Adrenal gland (tissue), 5 donors: ENCODE measurements around the gene KDM6A.
"Not testable (repeated sequence)": the region's sequence is repeated elsewhere in the genome, so short reads cannot be mapped to it uniquely, and the experiment has no call there.

ENCODE experiments used
- POLR2A ChIP-seq, 2 donors: fragments of 450-650 bp; IDR thresholded peaks; one replicate each; pipeline ENCODE4 v1.6.1; 2017; ENCODE audit warnings: antibody characterized with exemption in 2 of 2, mild to moderate bottlenecking in 2 of 2, moderate library complexity in 1 of 2
- TF ChIP-seq, protein P1 (sequence below), 6 experiments: fragments of 450-650 bp in 4 of 6; fragments of 200-600 bp in 2 of 6; sonication (generic) in 1 of 6; IDR thresholded peaks; 1 replicate in 5 of 6; 2 replicates in 1 of 6; pipeline versions ENCODE4 v1.5.1 to v1.8.0; 2016 to 2021; ENCODE audit warnings: antibody characterized with exemption in 6 of 6, mild to moderate bottlenecking in 2 of 6, moderate library complexity in 1 of 6
- donor health status: DM: no; HTN: no; CAD: no.

DNA sequence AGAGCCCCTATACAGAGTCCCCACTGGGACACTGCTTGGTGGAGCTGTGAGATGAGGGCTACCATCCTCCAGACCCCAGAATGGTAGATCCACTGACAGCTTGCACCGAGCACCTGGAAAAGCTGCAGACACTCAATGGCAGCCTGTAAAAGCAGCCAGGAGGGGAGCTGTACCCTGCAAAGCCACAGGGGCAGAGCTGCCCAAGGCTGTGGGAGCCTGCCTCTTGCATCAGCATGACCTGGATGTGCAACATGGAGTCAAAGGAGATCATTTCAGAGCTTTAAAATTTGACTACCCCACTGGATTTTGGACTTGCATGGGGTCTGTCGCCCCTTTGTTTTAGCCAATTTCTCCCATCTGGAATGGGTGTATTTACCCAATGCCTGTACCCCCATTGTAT lies 49.8 kb upstream of the KDM6A start:
- TF ChIP-seq, protein P1, sequence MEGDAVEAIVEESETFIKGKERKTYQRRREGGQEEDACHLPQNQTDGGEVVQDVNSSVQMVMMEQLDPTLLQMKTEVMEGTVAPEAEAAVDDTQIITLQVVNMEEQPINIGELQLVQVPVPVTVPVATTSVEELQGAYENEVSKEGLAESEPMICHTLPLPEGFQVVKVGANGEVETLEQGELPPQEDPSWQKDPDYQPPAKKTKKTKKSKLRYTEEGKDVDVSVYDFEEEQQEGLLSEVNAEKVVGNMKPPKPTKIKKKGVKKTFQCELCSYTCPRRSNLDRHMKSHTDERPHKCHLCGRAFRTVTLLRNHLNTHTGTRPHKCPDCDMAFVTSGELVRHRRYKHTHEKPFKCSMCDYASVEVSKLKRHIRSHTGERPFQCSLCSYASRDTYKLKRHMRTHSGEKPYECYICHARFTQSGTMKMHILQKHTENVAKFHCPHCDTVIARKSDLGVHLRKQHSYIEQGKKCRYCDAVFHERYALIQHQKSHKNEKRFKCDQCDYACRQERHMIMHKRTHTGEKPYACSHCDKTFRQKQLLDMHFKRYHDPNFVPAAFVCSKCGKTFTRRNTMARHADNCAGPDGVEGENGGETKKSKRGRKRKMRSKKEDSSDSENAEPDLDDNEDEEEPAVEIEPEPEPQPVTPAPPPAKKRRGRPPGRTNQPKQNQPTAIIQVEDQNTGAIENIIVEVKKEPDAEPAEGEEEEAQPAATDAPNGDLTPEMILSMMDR (IDR thresholded peaks at IDR 0.05) = not testable (repeated sequence)
- TF ChIP-seq POLR2A (IDR thresholded peaks at IDR 0.05) = not testable (repeated sequence)
